ENCODE measurements around the gene SYNPO.

Gene SYNPO

GRCh38 chr5:150659360-150660107 lies 19.1 kb downstream of the SYNPO start:
- no peak for DNase-seq

DNA sequence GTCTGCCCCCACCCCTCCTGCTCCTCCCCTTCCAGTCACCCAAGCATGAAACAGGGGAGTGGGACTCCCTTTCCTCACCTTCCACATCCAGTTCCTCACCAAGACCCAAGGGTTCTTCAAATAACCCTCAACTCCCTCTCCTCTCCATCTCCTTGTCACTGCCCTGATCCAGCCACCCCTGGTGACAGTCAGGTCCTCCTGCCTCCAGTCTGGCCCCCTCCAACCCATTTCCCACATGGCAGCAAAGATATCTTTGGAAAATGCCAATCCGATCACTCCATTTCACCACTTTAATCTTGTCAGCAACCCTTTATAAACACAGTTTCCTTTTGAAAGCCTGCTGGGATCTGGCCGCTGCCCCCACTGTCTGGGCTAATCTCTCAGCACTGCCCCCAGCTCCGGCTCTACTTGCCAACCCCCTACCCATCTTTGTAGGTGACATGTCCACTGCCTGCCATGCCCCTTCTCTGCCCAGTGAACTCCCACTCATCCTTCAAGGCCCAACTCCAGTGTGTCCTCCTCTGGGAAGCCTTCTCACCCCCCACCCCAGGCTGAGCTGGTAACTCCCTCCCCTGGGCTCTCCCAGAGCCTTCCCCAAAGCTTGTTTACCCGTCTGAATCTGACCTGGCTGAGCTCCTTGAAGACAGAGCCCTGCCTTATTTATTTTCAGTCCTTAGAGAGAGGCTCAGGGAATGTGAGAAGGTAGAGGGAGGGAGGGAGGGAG lies 19.8 kb downstream of the SYNPO start:
- DNase-seq = no peak

DNA sequence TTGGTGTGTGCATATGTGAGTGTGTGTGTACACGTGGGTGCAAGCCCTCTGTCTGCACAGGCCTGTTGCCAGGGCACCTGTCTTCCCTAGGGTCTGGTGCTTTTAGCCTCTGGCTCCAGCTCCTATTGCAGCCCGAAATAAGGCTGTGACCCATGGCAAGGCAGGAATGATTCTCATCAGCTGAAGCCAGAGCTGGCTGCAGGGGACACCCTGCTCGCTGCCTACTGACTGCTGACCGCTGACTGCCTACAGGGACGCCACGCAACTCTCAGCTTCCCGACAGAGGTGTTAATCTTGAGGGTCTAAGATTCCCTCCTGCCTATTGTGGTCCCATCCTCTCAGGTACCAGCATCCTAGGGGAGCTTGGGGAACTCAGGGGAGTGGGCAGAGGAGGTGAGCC lies 20.6 kb downstream of the SYNPO start, which contains the start of gene MYOZ3:
Gene MYOZ3, plus strand, starts transcription at position 166 of the 400 bp plus-strand sequence. CDS start 1,691 bp downstream, outside the sequence.
- no peak for DNase-seq

DNA sequence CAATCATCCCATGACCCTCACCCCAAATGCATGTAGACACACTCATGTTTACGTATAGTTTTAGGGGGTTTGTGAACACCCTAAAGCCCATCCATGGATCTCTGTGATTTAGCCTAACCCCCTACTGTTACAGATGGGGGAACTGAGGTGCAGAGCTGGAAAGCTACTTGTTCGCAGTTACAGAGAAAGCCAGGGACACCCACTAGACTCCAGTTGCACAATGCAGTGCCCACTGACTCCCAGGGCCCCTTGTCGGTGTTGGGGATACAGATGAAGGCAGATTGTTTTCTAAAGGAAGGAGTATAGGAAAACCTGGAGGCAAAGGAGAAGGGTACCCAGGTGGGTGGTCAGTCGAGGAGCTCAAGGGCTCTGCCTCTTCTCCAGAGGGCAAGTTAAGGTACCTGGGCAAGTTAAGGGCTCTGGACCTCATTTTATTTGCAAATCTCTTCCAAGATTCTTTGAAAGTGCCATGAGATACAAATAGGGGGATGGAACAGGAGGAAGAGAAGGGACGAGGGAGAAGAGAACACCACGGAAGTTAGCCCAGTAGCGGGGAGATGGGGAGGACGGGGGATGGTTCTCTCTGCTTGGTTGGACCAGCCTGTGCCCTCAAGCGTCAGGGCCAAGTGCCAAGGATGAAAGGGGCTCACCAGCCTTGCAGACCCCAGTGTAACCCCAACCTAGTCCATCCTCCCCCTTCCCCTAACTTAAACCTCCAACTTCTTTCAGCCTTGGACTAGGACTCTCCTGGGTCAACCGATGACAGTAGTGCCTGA lies 21.5 kb downstream of the SYNPO start:
- DNase-seq = no peak

- no peak for DNase-seq
These were observed 22.5 kb downstream of the SYNPO start for GRCh38 chr5:150662731-150663516.

GRCh38 chr5:150663936-150664335 lies 23.5 kb downstream of the SYNPO start:
- DNase-seq = no peak

DNA sequence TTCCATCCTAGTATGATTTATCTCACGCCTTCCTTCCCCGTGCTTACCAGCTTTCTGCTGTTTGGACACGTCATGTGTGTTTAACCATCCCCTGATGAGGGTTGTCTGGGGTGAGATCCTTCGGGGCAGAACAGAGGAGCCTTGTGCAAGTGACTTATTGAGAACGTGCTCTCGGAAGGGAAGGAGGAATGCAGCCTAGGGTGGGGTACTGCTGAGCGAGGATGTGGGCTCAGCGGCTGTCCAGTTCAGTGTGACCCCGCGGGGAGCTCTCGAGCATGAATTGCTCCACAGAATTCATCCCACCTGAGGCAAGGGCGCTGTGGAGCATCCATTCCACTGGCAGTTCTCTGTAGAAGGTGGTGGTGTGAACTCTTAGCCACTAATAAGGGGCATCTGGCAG lies 24.6 kb downstream of the SYNPO start:
- DNase-seq = no peak

DNA sequence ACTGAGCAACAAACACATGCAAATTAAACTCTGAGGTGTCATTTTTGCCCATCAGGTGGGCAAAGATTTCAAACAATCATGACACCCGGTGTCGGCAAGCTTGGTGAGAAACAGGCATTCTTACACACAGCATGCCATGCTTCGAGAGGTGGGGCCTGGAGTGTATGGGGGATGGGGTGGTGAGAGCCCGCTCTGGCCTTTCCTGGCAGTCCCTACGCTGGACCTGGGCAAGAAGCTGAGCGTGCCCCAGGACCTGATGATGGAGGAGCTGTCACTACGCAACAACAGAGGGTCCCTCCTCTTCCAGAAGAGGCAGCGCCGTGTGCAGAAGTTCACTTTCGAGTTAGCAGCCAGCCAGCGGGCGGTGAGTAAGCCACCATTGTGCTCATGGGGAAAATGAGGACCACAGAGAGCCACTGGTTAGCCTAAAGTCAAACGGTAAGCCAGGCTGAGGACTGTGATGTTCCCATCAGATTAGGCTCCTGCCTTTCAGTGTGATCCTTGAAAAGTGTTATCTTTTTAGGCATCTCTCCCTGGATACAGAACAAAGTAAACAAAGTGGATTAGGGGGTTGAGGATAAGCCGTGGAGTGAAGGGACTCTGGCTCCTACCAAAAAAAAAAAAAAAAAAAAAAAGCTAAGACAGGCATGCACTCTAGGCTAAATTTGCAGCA lies 30.0 kb downstream of the SYNPO start:
- no peak for DNase-seq

- DNase-seq = no peak
These were observed 30.5 kb downstream of the SYNPO start for GRCh38 chr5:150670948-150671310.

DNA sequence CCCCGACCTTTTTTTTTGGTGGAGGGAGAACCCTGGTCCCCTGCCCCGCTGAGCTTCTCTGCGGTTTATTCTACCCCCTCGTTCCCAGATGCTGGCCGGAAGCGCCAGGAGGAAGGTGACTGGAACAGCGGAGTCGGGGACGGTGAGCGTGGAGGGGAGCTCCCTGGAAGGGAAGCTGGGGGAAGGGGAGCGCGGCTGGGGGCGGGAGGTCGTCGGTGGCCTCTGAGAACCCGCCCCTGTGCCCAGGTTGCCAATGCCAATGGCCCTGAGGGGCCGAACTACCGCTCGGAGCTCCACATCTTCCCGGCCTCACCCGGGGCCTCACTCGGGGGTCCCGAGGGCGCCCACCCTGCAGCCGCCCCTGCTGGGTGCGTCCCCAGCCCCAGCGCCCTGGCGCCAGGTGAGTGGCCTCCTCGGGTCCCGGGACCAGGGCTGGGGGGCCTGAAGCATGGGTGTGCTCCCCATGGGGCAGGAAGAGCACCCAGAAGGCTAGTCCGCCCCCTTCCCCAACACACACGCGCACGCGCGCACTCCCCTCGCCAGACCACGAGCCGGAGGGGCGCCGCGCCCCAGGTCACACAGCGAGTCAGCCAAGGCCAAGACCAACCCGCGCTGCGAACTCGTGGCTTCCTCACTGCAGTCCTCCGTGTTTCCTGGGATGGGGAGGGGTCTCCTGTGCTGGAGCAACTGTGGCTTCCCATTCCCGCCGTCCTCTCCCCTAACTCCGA lies 31.2 kb downstream of the SYNPO start:
- peak in 1 of 2 experiments; percentile 8 for DNase-seq

GRCh38 chr5:150672237-150672883 lies 31.9 kb downstream of the SYNPO start:
- no peak for DNase-seq

GRCh38 chr5:150672884-150673275 lies 32.4 kb downstream of the SYNPO start:
- no peak for DNase-seq

DNA sequence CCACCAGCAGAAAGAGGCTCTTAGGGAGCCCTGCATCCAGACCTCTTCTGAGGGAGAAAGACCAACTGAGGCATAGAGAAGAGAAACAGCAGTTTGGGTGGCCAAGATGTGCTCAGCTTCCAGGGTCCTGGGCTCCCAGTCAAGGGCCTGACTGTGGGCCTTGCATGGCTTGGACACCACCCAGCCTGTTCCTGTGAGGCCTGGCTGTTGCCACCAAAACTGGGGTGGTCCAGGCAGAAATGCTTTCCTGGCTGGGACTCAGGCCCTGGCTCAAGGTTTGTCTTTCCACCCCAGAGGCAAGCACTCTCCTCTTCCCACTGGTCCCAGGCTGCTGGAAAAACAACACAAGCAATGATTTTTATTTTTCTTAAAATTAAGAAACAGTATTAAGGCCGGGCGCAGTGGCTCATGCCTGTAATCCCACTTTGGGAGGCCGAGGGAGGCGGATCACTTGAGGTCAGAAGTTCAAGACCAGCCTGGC lies 33.9 kb downstream of the SYNPO start:
- DNase-seq = no peak

GRCh38 chr5:150675069-150675468 lies 34.6 kb downstream of the SYNPO start:
- no peak for DNase-seq

- no peak for DNase-seq
These were observed 36.1 kb downstream of the SYNPO start for GRCh38 chr5:150676578-150676977.

DNA sequence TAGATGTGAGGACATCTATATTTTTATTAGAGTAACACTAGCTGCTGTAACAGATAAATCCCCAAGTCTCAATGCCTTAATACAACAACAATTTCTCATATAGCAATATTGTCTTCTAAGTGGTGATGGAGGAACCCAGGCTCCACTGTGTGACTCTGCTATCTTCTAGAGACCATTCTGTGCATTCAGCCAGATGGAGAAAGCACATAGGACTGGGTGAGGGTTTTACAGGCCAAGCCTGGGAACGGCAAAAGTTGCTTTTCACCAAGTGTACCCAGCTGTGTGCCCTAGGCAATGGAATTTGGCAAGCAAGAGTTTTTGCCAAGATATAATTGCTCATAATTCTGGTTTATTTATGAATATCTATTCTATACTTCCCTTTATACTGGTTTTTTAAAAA lies 48.7 kb downstream of the SYNPO start:
- no peak for DNase-seq

- DNase-seq = no peak
These were observed 50.3 kb downstream of the SYNPO start for GRCh38 chr5:150690760-150691159.

DNA sequence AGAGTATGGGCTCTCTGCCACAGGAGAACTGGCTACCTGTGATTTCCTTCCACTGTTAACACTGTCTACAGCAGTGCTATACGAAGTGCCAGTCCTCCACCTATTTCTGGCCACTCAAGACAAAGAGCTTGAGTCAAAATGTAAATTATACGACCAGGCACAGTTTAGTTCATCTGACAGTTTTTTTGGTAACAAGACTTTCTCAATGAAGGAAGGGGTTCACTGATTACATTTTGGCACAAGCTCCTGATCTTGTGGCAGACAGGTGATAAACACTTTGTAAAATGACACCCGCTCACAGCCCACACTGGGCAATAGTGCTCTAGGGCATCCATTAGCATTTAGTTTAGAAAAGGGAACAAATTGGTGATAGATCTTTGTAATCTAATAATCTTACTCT lies 51.8 kb downstream of the SYNPO start:
- DNase-seq = no peak

DNA sequence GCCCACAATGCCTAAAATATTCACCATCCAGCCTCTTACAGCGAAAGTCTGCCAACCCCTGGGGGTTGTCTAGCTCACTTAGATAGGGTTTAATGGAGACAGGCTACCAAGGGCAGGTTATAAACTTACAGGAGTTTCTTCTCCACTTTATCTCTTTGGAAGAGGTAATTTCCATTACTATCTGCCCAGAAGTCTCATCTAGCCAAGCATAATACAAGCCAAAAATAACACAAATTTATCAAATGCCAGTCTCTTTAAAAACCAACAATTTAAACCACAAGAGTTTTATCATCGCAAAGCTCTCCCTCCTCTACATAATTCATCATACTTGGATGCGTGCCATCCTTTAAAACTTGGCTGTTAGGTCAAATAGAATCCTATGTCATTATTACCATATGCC lies 54.2 kb downstream of the SYNPO start:
- DNase-seq = no peak

DNA sequence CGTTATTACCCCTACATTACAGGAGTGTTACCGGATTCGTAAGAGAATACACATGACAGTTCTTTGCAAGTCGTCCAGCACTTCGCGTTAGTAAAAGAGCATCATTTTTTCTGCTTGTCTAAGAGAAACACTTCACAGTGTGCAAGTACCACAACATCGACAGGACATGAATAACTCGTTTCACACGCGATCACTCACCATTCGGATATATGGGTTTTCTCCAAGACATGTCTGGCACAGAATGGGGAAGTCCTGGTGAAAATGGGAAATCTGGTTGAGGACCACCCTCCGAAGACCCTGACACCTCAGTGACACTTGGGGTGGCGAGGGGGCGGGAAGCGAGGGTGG lies 59.8 kb downstream of the SYNPO start:
- no peak for DNase-seq

Measured in NCI-H1930 (cell line).